H54 (cell line): Measurements from ENCODE around the gene MAST2.

ENCODE experiments used
- DNase-seq: peaks from one replicate; pipeline ENCODE4 v3.0.0; 2011; ENCODE audit warnings: low spot score, mixed read lengths; ENCODE audit not compliant: insufficient read length
- FAIRE-seq: peaks from 3 replicates; lab custom pipeline; 2011; peaks lifted over from hg19 to GRCh38; lab: Jason Lieb, UNC
- POLR2A ChIP-seq: IDR thresholded peaks from 2 replicates; pipeline ENCODE4 v1.6.1; 2011; ENCODE audit warnings: low read depth, mild to moderate bottlenecking, low read length

The MAST2 gene

GRCh38 chr1:46002551-46003150, 199.2 kb downstream of the MAST2 start:
- FAIRE-seq: no peak
- TF ChIP-seq POLR2A: no peak
- no peak for DNase-seq

GRCh38 chr1:46003315-46003714, 199.9 kb downstream of the MAST2 start:
- no peak for TF ChIP-seq POLR2A
- FAIRE-seq (no peak), DNase-seq (no peak)

GRCh38 chr1:46004492-46004891, 201.1 kb downstream of the MAST2 start:
- DNase-seq (no peak), FAIRE-seq (no peak)
- TF ChIP-seq POLR2A: no peak

GRCh38 chr1:46005594-46005993, 202.2 kb downstream of the MAST2 start:
- DNase-seq: no peak
- no peak for FAIRE-seq
- no peak for TF ChIP-seq POLR2A

- no peak for TF ChIP-seq POLR2A
- DNase-seq: no peak
- no peak for FAIRE-seq
Observed at GRCh38 chr1:46008585-46008984, 205.2 kb downstream of the MAST2 start.

- DNase-seq: no peak
- FAIRE-seq: no peak
- TF ChIP-seq POLR2A: no peak
Observed at GRCh38 chr1:46010611-46011010, 207.2 kb downstream of the MAST2 start.

GRCh38 chr1:46011121-46011695, 207.8 kb downstream of the MAST2 start:
- no peak for FAIRE-seq
- TF ChIP-seq POLR2A: no peak
- DNase-seq: no peak

GRCh38 chr1:46012236-46012635, 208.8 kb downstream of the MAST2 start:
- no peak for TF ChIP-seq POLR2A
- FAIRE-seq: no peak
- DNase-seq: no peak

- no peak for TF ChIP-seq POLR2A
- DNase-seq (no peak), FAIRE-seq (no peak)
Observed at GRCh38 chr1:46013581-46013980, 210.2 kb downstream of the MAST2 start.

GRCh38 chr1:46017876-46018503, 214.6 kb downstream of the MAST2 start:
- no peak for DNase-seq
- TF ChIP-seq POLR2A: no peak
- FAIRE-seq: no peak

- no peak for TF ChIP-seq POLR2A
- no peak for DNase-seq
- FAIRE-seq: no peak
Observed at GRCh38 chr1:46019348-46019747, 215.9 kb downstream of the MAST2 start.

- no peak for DNase-seq
- no peak for FAIRE-seq
Observed at GRCh38 chr1:46020010-46020409, 216.6 kb downstream of the MAST2 start.

GRCh38 chr1:46021046-46021996, 217.9 kb downstream of the MAST2 start:
- no peak for TF ChIP-seq POLR2A
- DNase-seq: no peak
- FAIRE-seq: no peak

More at GRCh38 chr1:46020010-46020409, 216.6 kb downstream of the MAST2 start:
- no peak for TF ChIP-seq POLR2A

- no peak for FAIRE-seq
Observed at GRCh38 chr1:46026531-46026930, 223.1 kb downstream of the MAST2 start.

More at GRCh38 chr1:46026531-46026930, 223.1 kb downstream of the MAST2 start:
- no peak for TF ChIP-seq POLR2A
- DNase-seq: no peak
